Activated CD4-positive, alpha-beta T cell treated with anti-CD3 and anti-CD28 coated beads for 36 hours (primary cell): ENCODE measurements around the gene HAP1. TPM values are rescaled to one million over a fixed set of nuclear protein-coding genes. Genes with fewer than 3 reads are reported as not detected.
A peak's percentile ranks its signal among the peaks of the same experiment; 100 is the strongest.

Experiments used
- ATAC-seq: fragments of 200-7000 bp; cut with Tn5 transposase; one replicate; pipeline ENCODE4 v1.10.0; 2021; ENCODE audit warnings: mild to moderate bottlenecking, moderate library complexity
- CTCF ChIA-PET: fragments of 350-600 bp; sonication (Branson Sonifier 250); formaldehyde crosslinking; loops from one replicate; lab custom pipeline; 2021; ENCODE audit warnings: antibody characterized with exemption; lab: Charles Lee
- POLR2A ChIA-PET: fragments of 350-600 bp; sonication (Branson Sonifier 250); formaldehyde crosslinking; loops from one replicate; lab custom pipeline; 2021; ENCODE audit warnings: antibody characterized with exemption, inconsistent platforms; lab: Charles Lee
- DNase-seq: peaks from one replicate; pipeline ENCODE4 v3.0.0-alpha.2; 2020
- H3K27ac Mint-ChIP-seq: one replicate; pipeline ENCODE4 v1.8.0; 2021; ENCODE audit warnings: mixed read lengths
- H3K27me3 Mint-ChIP-seq: one replicate; pipeline ENCODE4 v1.8.0; 2021; ENCODE audit warnings: mixed read lengths
- H3K36me3 Mint-ChIP-seq: one replicate; pipeline ENCODE4 v1.8.0; 2021; ENCODE audit warnings: low read depth, mixed read lengths
- H3K4me1 Mint-ChIP-seq: one replicate; pipeline ENCODE4 v1.8.0; 2021; ENCODE audit warnings: mixed read lengths
- H3K4me3 Mint-ChIP-seq: one replicate; pipeline ENCODE4 v1.8.0; 2021; ENCODE audit warnings: mild to moderate bottlenecking, moderate library complexity, mixed read lengths
- H3K9me3 Mint-ChIP-seq: one replicate; pipeline ENCODE4 v1.8.0; 2021; ENCODE audit warnings: low read depth, mixed read lengths
- intact Hi-C, 2 experiments: fragments of 100-400 bp; cut with DNase I in 1 of 2; cut with micrococcal nuclease in 1 of 2; formaldehyde crosslinking; loops; one replicate each; pipeline versions ENCODE4 v1.14.2 to v1.15.1; 2022 to 2024; cut with DNase I, micrococcal nuclease
- total RNA-seq, 2 experiments: library from RNA; stranded (reverse); gene quantifications; one replicate each; pipeline ENCODE4 v1.2.3, GENCODE V29; 2021

HAP1 gene
- total RNA-seq, 2 experiments from 2014 or later = not detected

GRCh38 chr17:41724476-41725050, 9.9 kb downstream of the HAP1 start:
- DNase-seq (no peak), ATAC-seq (no peak)
- H3K4me3 Mint-ChIP-seq = no peak overlapping the region
- H3K9me3 Mint-ChIP-seq = no peaks in the 10 kb centered on the region
- H3K27ac Mint-ChIP-seq = no peak overlapping the region
- H3K27me3 Mint-ChIP-seq = no peaks in the 10 kb centered on the region
- no peaks in the 10 kb centered on the region for H3K36me3 Mint-ChIP-seq
- POLR2A ChIA-PET = no interaction called here
- CTCF ChIA-PET = no interaction called here
- intact Hi-C loops = no loop called here
- H3K4me1 Mint-ChIP-seq = no peaks in the 10 kb centered on the region

DNA sequence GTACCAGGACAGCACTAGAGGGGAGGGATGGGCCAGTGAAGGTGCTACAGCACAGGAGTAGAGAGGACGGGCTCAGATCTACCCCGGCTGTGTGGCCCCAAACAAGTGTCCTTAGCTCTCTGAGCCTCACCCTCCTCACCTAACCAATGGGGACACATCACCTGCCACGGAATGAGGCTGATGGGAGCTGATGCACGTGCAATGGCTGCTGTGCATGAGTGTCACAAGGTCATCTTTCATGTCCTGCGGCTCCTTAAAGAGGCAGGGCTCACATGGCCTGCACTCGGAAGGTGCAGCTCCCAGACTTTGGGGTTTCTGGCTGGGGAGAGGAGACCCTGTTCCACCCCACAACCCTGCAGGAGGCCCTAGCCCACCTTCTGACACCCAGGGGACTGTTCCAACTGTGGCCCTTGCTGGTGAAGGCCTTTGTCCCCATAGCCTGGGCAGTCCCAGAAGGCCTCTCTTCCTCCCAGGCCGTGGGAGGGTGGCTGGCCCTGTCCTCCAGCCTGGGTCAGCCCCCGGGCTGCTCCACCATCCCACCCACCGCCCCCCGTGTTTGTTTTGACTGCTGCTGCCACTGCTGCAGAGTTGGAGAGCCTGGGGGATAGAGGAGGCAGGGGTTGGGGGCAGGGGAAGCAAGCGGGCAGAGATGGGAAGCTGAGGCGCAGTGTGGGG, 10.5 kb downstream of the HAP1 start:
- Mint-ChIP-seq H3K27me3 (no peaks in the 10 kb centered on the region), H3K4me3 (no peak overlapping the region), H3K4me1 (no peaks in the 10 kb centered on the region), H3K9me3 (no peaks in the 10 kb centered on the region), H3K36me3 (no peaks in the 10 kb centered on the region), H3K27ac (no peak overlapping the region)
- POLR2A ChIA-PET = no interaction called here
- DNase-seq = no peak
- intact Hi-C loops = no loop called here
- ATAC-seq = no peak
- CTCF ChIA-PET = interaction anchor here (0.6 kb wide), 1 partner anchor 70 kb away, joined by 4 read pairs; no protein-coding TSS in a partner anchor

DNA sequence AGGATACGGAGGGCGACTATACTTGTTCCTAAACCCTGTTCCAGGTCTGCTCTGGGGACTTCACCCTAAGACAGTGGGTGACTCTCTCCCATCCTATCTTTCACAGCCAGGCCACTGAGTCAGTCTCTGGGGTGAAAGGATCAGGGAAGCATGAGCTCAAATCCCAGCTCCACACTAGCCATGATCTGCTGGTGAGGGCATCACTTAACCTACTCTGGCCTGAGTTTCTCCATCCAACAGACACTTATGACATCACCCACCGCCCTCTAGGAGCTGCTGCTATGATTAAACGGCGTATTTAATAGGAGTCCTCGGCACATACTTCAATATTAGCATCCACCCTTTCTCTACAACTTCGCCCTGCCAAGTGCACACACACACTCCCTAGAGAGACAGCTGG, 12.2 kb downstream of the HAP1 start:
- Mint-ChIP-seq H3K27me3 (no peaks in the 10 kb centered on the region), H3K9me3 (no peaks in the 10 kb centered on the region), H3K27ac (no peak overlapping the region), H3K4me1 (peaks cover 7% of the 10 kb centered on the region), H3K36me3 (no peaks in the 10 kb centered on the region), H3K4me3 (no peak overlapping the region)
- DNase-seq (no peak), ATAC-seq (no peak)
- intact Hi-C loops = no loop called here
- ChIA-PET CTCF (no interaction called here), POLR2A (no interaction called here)

DNA sequence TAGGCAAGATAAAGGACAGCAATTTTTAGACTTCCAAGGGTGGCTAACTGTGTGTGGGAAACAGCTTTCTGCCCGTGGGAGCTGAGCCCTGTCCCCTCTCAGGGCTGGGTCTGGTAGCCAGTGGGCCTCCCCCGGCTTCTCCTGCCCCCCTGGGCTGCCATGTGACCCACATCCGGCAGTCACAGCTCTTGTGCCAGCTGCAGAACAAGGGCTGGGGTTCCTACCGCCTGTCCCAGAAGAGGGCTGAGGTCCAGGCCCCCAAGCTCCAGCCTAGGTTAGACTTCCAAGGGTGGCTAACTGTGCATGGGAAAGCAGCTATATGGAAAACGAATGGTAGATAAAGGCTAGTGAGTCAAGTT, 16.2 kb downstream of the HAP1 start:
- peaks cover 2% of the 10 kb centered on the region for H3K27me3 Mint-ChIP-seq
- no peaks in the 10 kb centered on the region for H3K36me3 Mint-ChIP-seq
- no peaks in the 10 kb centered on the region for H3K9me3 Mint-ChIP-seq
- intact Hi-C loops = no loop called here
- H3K27ac Mint-ChIP-seq = no peak overlapping the region
- POLR2A ChIA-PET = no interaction called here
- no peak overlapping the region for H3K4me3 Mint-ChIP-seq
- CTCF ChIA-PET = interaction anchor here (0.7 to 1.9 kb wide), 3 partner anchors 22 to 50 kb away, joined by 3 to 5 read pairs (median 3); no protein-coding TSS in a partner anchor
- ATAC-seq = no peak
- no peak for DNase-seq
- H3K4me1 Mint-ChIP-seq = peaks cover 7% of the 10 kb centered on the region

GRCh38 chr17:41717408-41718286, 16.8 kb downstream of the HAP1 start:
- no peak overlapping the region for H3K4me3 Mint-ChIP-seq
- H3K36me3 Mint-ChIP-seq = no peaks in the 10 kb centered on the region
- DNase-seq = peak; percentile 46
- H3K9me3 Mint-ChIP-seq = no peaks in the 10 kb centered on the region
- peak; percentile 83 for ATAC-seq
- POLR2A ChIA-PET = no interaction called here
- H3K27ac Mint-ChIP-seq = no peak overlapping the region
- H3K4me1 Mint-ChIP-seq = peaks cover 7% of the 10 kb centered on the region
- peaks cover 2% of the 10 kb centered on the region for H3K27me3 Mint-ChIP-seq
- CTCF ChIA-PET = interaction anchor here (0.5 to 1.9 kb wide), 4 partner anchors 22 to 304 kb away, joined by 3 to 5 read pairs (median 4); no protein-coding TSS in a partner anchor
- intact Hi-C loops = no loop called here

DNA sequence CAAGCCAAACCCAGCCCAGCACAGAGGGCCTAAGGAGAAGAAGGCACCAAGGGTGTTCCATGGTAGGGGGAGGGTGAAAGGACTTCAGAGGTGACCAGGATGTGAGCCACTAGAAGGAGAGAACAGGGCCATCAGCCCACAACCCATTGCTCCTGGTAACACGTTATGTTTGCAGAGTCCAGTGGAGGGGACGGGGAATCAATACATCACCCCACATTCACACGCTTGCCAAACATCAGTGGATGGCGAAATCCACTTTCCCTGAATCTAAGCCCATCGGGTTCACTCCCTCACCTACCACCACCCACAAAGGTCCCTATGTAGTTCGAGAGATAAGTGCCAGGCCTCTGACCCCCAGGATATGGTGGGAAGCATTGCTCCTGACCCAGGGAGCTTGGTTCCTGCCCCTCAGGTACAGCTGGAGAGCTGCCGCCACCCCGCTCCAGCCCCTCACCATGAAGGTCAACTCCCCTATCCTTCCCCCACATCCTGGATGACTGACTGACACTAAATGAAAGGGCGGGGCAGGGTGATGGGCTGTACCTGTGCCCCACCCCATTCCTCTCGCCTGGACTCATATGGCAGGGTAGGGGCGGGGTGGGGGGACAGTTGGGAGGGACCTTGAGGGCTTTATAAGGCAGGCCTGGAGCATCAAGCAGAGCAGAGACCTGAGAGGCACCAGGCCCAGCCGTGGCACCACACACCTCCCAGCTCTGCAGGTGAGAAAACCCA, 22.6 kb downstream of the HAP1 start, which contains the start of gene GAST:
TSS of gene GAST (plus strand) at position 663 of the 732 bp plus-strand sequence. CDS start 3,106 bp downstream, outside the sequence.
- intact Hi-C loops = no loop called here
- Mint-ChIP-seq H3K27me3 (peaks cover 6% of the 10 kb centered on the region), H3K36me3 (no peaks in the 10 kb centered on the region), H3K4me3 (no peak within 1 kb of the TSS), H3K27ac (no peak within 1 kb of the TSS), H3K9me3 (no peaks in the 10 kb centered on the region), H3K4me1 (peaks cover 5% of the 10 kb centered on the region)
- ChIA-PET POLR2A (no interaction called here), CTCF (no interaction called here)
- ATAC-seq = no peak
- DNase-seq = no peak

DNA sequence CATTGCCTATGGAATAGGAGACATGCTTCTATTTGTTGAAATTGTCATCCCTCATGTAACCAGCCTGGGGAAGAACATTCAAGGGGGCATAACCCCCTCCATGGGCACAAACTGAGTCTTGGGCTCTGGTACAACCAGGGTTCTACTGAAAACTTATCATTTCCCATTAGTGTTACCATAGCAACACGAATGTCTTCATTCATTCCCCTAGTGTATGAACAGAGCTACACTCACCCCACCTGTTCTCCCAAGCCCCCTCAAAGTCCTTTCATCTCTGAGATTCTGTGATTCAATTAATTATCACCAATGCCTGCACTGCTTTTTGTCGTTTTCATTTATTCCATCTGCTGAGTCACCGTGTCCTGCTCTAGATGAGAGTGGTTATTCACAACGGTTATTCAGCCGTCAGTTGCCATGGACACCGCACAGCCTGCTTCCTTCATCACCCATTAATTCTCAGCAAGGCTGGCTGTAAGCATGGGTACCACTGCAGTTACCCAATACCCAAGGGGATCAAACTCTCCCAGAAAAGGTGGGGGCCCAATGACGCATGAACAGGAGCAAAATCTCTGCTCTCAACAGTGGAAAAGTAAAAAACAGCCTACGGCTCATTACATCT, 23.9 kb downstream of the HAP1 start:
- Mint-ChIP-seq H3K4me1 (peaks cover 5% of the 10 kb centered on the region), H3K9me3 (no peaks in the 10 kb centered on the region), H3K4me3 (no peak overlapping the region), H3K27me3 (peaks cover 4% of the 10 kb centered on the region), H3K36me3 (no peaks in the 10 kb centered on the region), H3K27ac (no peak overlapping the region)
- intact Hi-C loops = no loop called here
- ChIA-PET POLR2A (interaction anchor here (0.5 kb wide), 1 partner anchor 471 kb away, joined by 8 read pairs; no protein-coding TSS in a partner anchor), CTCF (interaction anchor here (0.6 to 0.7 kb wide), 3 partner anchors 71 to 485 kb away, joined by 3 to 5 read pairs (median 4); no protein-coding TSS in a partner anchor)
- ATAC-seq (peak; percentile 74), DNase-seq (peak; percentile 62)

- no peaks in the 10 kb centered on the region for H3K36me3 Mint-ChIP-seq
- CTCF ChIA-PET = interaction anchor here (0.6 to 4.3 kb wide), 6 partner anchors 12 to 1362 kb away, joined by 3 to 19 read pairs (median 3); no protein-coding TSS in a partner anchor
- POLR2A ChIA-PET = interaction anchor here (1.2 kb wide), 1 partner anchor 20 kb away, joined by 4 read pairs; no protein-coding TSS in a partner anchor
- H3K27me3 Mint-ChIP-seq = peaks cover 8% of the 10 kb centered on the region
- no peak overlapping the region for H3K4me3 Mint-ChIP-seq
- intact Hi-C loops = no loop called here
- ATAC-seq (no peak), DNase-seq (no peak)
- no peaks in the 10 kb centered on the region for H3K9me3 Mint-ChIP-seq
- H3K27ac Mint-ChIP-seq = no peak overlapping the region
- H3K4me1 Mint-ChIP-seq = peaks cover 5% of the 10 kb centered on the region
Measured at GRCh38 chr17:41707803-41708669, 26.4 kb downstream of the HAP1 start.

- H3K9me3 Mint-ChIP-seq = no peaks in the 10 kb centered on the region
- H3K27ac Mint-ChIP-seq = no peak overlapping the region
- DNase-seq (no peak), ATAC-seq (no peak)
- ChIA-PET CTCF (interaction anchor here (0.5 to 4.3 kb wide), 3 partner anchors 10 to 108 kb away, joined by 3 to 19 read pairs (median 3); no protein-coding TSS in a partner anchor), POLR2A (interaction anchor here (0.6 kb wide), 1 partner anchor 57 kb away, joined by 3 read pairs; no protein-coding TSS in a partner anchor)
- peaks cover 4% of the 10 kb centered on the region for H3K27me3 Mint-ChIP-seq
- H3K4me1 Mint-ChIP-seq = peaks cover 4% of the 10 kb centered on the region
- H3K4me3 Mint-ChIP-seq = no peak overlapping the region
- H3K36me3 Mint-ChIP-seq = no peaks in the 10 kb centered on the region
- intact Hi-C loops = no loop called here
Measured at GRCh38 chr17:41705271-41705991, 29.0 kb downstream of the HAP1 start.
